ENCODE results near the gene INSIG2. TPM values are rescaled to one million over a fixed set of nuclear protein-coding genes. Genes with fewer than 3 reads are reported as not detected.
"Not testable (repeated sequence)": the region's sequence is repeated elsewhere in the genome, so short reads cannot be mapped to it uniquely, and the experiment has no call there.

The INSIG2 gene
- total RNA-seq, 1 donor: 9.5 TPM

- DNase-seq (ENCODE audit: low read depth): peak; percentile 71
- peak overlapping the region; percentile 93 for H3K4me3 ChIP-seq (ENCODE audit: low read depth, low read length)
- TF ChIP-seq CTCF (IDR thresholded peaks at IDR 0.05; ENCODE audit: insufficient read depth, low read length): peak; percentile 38
Measured at GRCh38 chr2:118089139-118089800, 999 bp downstream of the INSIG2 start.

- no peak for TF ChIP-seq CTCF (IDR thresholded peaks at IDR 0.05; ENCODE audit: insufficient read depth, low read length)
Measured at GRCh38 chr2:118090387-118091139, 2.3 kb downstream of the INSIG2 start.

DNA sequence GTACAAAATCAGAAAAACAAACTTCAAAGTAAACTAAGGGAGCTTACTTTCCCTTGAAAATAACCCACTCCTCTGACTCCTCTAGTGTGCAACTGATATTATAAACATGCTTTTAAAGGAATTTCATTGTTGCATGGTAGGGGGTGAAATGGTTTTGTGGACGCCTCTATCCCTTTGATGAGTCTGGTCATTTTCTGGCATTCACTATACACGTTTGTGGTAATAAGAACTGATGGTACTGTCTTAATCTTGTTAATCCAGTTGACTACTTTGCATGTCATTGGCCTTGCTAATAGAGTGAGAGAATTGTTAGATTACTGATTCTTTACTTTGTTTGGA lies 2.8 kb downstream of the INSIG2 start:
- no peak for DNase-seq (ENCODE audit: low read depth)
- TF ChIP-seq CTCF (IDR thresholded peaks at IDR 0.05; ENCODE audit: insufficient read depth, low read length): no peak

More at GRCh38 chr2:118090387-118091139, 2.3 kb downstream of the INSIG2 start:
- no peak overlapping the region for H3K4me3 ChIP-seq (ENCODE audit: low read depth, low read length)
- no peak for DNase-seq (ENCODE audit: low read depth)

DNA sequence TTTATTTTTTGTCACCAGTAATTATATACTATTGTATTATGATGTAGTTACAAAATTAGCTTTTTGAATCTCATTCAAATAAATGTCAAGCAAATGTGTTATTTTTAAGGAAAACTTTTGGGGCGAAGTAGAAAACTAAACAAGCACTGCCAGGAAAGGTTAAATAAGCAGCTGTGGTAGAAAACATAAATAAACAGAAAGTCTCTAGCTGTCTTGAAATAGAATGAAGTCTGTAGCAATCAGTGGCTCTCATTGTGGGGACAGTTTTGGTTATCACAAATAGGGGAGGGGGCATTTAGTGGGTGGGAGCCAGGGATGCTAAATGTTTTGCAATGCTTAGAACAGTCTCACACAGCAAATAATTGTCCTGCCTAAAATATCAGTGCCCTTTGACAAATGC lies 3.4 kb downstream of the INSIG2 start:
- DNase-seq (ENCODE audit: low read depth): no peak
- TF ChIP-seq CTCF (IDR thresholded peaks at IDR 0.05; ENCODE audit: insufficient read depth, low read length): no peak
- no peak overlapping the region for H3K4me3 ChIP-seq (ENCODE audit: low read depth, low read length)

More for the DNA sequence above, 2.8 kb downstream of the INSIG2 start:
- H3K4me3 ChIP-seq (ENCODE audit: low read depth, low read length): no peak overlapping the region

- H3K4me3 ChIP-seq (ENCODE audit: low read depth, low read length); DNase-seq (ENCODE audit: low read depth): not testable (repeated sequence)
Measured at GRCh38 chr2:118094102-118094501, 5.8 kb downstream of the INSIG2 start.

GRCh38 chr2:118094503-118094902 lies 6.2 kb downstream of the INSIG2 start:
- no peak for DNase-seq (ENCODE audit: low read depth)
- H3K4me3 ChIP-seq (ENCODE audit: low read depth, low read length): no peak overlapping the region
- no peak for TF ChIP-seq CTCF (IDR thresholded peaks at IDR 0.05; ENCODE audit: insufficient read depth, low read length)

DNA sequence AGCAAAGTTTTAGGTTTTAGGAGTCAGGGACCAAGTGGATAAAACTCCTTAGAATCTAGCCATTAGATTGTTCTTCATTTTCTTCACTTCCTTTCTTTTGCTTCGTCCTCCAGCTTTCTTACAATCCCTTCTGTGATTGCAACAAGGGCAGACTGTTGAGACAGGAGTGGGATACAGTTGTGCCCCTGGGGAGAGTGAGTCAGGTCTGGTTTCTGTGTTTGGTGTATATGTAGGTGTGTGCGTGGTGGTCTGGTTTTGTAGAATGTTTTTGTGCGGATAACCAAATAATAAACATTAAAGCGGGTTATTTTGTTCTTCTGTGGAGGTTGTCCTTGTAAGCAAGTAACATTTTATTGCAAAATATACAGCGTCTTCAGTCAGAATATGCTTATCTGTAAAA lies 7.3 kb downstream of the INSIG2 start:
- DNase-seq (ENCODE audit: low read depth): peak; percentile 26
- TF ChIP-seq CTCF (IDR thresholded peaks at IDR 0.05; ENCODE audit: insufficient read depth, low read length): no peak
- no peak overlapping the region for H3K4me3 ChIP-seq (ENCODE audit: low read depth, low read length)

Measured in fibroblast of the aortic adventitia (primary cell).